AML-193 (cell line): Measurements from ENCODE around the gene SAMD8.
"Not testable (repeated sequence)": the region's sequence is repeated elsewhere in the genome, so short reads cannot be mapped to it uniquely, and the experiment has no call there.

Experiments used
- DNase-seq, 2 experiments: peaks; one replicate each; lab custom pipeline; 2025; lab: John Stamatoyannopoulos, UW

SAMD8 gene

DNA sequence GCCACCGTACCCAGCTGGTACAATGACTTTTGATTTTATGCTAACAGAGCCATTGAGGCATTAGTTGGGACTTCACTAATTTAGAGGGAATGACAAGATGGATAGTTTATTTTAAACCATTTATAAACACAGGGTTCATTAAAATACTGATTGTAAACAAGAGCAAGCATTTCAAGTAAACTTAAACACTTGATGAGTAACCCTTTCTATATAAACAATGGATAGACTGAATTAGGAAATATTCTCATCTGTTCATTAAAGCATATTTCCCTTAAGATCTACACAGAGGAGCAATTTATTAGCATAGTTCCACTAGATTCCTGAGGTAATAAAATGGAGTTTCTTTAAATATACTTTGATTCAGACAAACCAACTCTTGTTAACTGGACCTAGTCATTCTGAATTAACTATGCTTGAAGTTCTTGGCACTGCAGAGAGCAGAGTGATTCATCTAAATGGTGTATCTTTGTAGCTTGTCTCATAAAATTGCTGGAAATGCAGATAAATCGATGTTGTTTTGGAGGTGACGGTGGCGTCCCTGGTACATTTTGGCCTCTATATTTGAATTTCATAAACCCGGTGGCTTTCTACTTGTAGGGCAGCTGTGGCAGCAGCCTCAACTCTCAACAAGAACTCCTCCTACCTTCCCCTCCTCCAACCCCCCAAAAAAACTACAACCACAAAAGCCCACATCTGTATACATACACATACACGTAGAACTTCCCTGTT, 83.7 kb downstream of the SAMD8 start:
- no peak for DNase-seq

DNA sequence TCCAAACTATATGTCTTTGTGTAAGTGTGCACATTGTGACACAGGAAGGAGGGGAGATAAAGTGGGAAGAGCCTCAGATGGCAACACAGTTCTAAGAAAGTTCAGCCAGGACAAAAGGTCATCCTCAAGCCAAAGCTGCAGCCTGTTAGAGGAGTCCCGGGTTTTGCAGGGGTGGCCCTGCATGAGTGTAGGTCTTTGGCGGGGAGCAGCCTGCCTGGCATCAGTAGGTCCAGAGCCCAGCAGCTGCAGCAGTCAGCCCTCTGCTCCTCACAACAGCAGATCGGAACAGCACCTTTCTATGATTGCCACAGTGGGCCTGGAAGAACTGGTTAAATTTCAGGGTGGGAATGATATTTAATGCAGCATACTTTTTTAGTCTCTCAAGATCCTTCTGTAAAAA, 85.6 kb downstream of the SAMD8 start:
- no peak for DNase-seq

DNA sequence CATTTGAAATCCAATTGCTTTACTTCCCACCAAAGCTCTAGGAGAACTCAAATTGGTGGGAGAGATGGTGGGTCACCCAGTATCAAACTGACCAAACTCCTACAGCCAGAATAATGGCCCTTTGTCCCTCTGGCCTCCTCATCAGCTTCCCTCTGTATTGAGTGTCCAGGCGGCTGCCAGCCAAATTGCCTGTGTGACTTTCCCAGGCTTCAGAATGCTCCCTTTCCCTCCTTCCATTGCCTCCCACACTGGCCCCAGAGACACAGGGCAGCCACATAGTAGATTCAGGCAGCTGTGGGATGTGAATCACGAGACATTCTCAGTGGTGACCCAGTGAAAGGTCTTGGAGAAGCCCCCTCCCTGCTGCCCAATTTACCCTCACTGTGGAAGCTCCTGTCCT, 86.5 kb downstream of the SAMD8 start:
- DNase-seq, result no peak

DNA sequence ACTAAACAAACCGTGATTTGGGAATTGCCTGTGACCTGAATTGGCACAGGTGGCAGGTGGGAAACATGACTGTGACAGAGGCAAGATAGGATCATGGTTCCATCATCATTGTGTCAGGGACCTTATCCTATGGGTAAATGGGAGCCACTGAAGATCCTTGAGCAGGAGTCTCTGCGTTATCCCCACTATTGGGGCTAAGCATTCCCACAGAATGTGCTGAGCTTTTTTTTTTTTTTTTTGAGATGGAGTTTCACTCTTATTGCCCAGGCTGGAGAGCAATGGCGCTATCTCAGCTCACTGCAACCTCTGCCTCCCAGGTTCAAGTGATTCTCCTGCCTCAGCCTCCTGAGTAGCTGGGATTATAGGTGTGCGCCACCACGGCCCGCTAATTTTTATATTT, 88.5 kb downstream of the SAMD8 start:
- not testable (repeated sequence) for DNase-seq

DNA sequence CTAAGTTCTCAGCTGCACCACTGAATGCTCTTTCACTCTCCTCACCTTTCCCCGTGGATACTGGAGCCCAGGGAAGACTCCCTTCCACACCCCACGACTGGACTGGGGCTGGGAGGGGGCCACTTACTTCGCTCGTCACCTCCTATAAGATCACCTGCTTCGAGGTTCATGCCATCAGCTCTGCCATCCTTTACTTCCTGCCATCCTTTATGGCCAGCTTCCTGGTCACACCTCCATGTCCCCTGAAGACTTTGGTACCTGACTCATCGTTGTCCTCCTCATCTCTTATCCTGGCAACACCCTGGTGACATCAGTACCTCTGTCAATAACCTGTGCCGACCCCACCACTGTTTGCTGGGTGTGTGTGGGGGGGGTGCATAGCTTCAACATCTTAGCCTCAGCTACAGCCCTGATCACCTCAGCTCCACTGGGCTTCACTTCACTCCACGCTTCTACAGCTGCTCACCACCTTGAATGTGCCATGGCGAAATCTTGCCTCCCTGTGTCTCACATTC, 90.4 kb downstream of the SAMD8 start:
- no peak for DNase-seq

DNA sequence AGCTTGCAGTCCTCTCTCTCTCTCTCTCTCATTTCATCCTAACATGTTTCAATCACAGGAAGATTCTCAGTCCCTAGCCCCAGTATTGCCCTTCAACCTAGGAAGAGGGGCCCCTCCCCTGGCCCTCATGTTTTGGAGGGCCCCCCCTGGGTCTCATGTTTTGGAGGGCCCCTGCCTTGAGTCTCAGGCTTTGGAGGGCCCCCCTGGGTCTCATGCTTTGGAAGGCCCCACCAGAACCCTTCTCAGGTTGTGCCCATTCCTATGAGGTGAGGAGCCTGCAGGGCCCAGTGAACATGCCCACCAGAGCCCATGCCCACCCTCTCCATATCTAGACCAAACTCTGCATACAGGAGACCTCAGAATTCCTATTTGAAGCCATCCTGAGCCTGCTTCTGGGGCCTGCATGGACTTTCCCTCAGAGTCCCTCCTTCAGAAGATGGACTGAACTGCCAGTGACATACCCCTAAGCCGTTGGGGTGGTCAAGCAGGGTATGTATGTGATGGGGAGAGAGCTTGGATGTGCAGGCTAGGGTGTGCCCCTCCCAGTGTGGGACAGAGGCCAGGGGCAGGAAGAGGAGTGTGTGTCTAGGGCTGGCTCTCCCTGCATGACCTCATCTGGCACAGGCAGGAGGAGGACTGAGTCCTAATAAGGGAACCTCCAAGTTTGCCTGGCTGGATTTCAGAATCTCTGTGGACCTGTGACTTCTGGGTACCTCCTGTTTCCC, 91.0 kb downstream of the SAMD8 start:
- DNase-seq, result no peak

DNA sequence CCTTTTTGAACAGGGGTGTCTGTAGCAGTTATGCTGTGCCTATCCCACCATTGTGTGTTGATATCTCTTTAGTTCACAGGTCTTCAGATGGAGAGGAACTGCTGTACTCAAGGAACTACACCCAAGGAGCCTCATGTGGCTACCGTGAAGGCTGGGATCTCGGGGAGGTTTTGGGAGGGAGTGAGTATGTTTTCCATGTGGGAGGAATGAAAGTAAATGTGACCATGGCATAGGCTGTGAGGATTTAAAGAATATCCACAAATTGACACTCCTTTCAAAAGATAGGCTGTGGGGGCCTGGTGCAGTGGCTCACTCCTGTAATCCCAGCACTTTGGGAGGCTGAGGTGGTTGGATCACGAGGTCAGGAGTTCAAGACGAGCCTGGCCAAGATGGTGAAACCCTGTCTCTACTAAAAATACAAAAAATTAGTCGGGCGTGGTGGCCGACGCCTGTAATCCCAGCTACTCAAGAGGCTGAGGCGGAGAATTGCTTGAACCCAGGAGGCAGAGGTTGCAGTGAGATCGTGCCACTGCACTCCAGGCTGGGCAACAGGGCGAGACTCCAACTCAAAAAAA, 91.7 kb downstream of the SAMD8 start:
- DNase-seq, result not testable (repeated sequence)

DNA sequence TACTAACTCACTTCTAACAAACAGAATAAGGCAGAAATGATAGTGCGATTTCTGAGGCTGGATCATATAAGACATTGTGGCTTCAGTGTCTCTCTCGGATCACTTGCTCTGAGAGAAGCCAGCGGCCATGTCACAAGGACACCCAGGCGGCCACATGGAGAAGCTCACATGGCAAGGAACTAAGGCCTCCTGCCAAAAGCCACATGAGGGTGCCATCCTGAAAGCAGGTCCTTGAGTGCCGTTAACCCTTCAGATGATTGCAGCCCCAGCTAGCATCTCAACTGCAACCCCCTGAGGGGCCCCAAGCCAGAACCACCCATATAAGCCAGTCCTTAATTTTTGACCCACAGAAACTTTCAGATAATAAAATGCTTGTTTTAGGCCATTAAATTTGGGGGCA, 92.3 kb downstream of the SAMD8 start:
- DNase-seq, result no peak

DNA sequence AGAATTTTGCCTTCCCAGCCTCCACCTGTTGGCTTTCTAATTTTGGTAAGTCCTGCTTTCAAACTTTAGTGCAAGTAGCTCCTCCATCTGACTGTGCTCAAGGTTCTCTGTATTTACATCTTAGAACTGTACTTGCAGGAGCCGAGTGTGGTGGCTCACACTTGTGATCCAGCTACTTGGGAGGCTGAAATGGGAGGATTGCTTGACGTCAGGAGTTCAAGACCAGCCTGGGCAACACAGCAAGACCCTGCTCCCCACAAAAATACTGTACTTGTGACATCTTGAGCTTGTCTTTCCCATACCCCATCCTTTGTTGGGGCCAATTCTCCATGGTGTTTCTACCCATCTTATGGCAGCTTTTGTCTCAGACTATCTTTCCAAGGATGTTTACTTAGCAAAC, 94.5 kb downstream of the SAMD8 start:
- DNase-seq, result no peak

DNA sequence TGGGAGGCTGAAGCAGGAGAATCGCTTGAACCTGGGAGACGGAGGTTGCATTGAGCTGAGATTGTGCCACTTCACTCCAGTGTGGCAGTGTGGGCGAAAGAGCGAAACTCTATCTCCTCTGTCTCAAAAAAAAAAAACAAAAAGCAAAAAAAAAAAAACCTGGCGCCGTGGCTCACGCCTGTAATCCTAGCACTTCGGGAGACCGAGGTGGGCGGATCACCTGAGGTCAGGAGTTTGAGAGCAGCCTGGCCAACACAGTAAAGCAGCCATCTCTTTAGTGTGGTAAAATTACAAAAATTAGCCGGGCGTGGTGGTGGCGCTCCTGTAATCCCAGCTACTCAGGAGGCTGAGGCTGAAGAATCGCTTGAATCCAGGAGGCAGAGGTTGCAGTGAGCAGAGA, 95.2 kb downstream of the SAMD8 start:
- DNase-seq, result not testable (repeated sequence)

DNA sequence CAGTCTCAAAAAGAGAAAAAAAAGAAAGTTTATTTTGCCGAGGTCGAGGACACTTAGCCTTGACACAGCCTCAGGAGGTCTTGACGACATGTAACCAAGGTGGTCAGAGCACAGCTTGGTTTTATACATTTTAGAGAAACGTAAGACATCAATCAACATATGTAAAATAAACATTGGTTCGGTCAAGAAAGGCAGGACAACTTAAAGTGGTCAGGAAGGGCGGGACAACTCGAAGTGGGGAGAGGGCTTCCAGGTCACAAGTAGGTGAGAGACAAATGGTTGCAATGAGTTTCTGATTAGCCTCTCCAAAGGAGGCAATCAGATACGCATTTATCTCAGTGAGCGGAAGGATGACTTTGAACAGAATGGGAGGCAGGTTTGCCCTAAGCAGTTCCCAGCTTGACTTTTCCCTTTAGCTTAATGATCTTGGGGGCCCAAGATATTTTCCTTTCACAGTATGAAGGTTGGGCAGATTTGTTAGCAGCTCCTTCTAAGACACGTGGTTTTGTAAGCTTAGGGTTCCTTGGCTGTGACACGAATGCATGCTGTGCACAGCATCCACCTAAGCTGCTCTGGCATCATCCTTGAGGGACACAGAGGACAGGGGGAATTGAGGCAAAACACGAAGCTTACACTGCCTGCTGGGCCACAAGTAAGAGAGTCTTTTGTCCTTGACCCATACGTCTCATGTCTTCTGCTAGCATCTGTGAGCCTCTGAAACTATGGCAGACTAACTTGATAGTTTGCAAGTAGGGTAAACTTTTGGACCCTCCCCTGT, 95.8 kb downstream of the SAMD8 start:
- no peak for DNase-seq

DNA sequence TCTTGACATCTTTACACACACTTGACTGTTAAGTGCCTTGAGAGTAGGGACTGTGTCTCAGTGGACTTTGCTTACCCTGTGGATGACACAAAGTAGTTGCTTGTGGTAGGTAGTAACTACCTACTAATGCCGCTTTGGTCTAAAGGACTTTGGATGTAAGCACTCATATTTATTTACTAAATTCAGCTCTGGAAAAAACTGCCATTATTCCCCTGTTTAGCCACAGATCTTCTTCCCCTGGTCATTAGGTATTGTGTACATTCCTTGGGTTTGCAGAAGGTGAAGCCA, 96.3 kb downstream of the SAMD8 start:
- no peak for DNase-seq

DNA sequence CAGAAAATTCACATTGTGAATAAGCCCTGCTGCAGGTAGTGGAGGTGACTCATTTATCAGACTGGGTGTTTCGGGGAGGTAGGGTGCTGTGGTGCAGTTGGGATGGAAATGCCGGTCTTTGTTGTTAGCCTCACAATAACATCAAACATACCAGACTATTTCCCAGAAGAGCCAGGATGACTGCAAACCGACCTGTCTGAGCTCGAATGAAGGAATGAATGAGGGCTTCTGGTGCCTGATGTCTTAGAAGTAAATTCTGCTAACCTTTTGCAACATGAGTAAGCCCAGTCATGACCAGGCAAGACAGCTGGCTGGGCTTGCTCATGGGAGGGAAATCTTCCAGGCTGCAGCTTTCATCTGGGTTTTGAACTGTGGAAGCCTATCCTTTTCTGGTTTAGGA, 96.7 kb downstream of the SAMD8 start:
- no peak for DNase-seq

DNA sequence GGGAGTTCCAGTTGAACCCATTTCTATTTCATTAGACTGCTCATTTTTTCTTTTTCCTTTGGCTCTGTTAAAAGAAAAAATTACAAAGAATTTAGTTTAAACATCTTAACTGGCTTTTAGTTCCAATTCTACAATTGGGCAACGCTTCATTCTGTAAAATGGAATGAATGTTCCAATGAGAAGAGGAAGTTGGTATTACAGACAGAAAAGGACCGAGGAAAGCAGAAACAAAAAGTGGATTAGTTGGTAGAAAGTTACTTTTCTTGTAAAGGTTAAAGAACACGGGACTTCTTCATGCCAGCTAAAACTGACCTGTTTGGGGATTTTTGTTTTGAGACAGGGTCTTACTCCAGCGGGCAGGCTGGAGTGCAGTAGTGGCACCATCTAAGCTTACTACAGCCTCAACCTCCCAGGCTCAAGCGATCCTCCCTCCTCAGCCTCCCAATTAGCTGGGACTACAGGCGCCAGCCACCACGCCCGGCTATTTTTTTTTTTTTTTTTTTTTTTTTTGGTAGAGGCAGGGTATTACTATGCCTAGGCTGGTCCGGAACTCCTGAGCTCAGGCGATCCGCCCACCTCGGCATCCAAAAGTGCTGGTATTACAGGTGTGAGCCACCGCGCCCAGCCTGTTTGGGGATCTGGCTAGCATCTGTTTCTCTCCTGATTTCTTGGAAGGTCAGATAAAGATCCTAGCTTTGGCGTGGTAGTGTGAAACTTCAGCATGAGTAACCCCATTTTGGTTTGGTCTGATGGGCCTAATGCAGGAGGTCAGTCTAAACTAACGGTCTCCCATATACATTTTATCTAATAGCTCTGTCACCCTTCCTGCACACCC, 97.8 kb downstream of the SAMD8 start:
- peak; percentile 7 to 11 for DNase-seq

DNA sequence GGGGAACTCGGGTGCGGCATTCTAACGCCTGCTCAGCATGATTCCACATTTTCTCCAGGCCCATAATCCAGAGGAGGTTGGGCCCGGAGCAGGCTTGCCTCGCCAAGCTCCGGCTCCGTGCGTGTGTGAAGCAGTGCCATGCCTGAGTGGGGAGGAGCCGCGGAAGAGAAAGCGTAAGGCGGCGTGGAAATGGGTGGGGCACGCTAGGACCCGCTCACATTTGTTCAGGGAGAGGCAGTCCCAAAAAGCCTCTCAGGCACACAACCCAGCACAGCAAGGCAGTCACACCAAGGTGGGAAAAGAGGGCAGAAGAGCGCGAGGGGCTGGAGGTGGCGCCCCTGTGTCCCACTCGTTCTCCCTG, 98.4 kb downstream of the SAMD8 start:
- peak; percentile 56 to 68 for DNase-seq

DNA sequence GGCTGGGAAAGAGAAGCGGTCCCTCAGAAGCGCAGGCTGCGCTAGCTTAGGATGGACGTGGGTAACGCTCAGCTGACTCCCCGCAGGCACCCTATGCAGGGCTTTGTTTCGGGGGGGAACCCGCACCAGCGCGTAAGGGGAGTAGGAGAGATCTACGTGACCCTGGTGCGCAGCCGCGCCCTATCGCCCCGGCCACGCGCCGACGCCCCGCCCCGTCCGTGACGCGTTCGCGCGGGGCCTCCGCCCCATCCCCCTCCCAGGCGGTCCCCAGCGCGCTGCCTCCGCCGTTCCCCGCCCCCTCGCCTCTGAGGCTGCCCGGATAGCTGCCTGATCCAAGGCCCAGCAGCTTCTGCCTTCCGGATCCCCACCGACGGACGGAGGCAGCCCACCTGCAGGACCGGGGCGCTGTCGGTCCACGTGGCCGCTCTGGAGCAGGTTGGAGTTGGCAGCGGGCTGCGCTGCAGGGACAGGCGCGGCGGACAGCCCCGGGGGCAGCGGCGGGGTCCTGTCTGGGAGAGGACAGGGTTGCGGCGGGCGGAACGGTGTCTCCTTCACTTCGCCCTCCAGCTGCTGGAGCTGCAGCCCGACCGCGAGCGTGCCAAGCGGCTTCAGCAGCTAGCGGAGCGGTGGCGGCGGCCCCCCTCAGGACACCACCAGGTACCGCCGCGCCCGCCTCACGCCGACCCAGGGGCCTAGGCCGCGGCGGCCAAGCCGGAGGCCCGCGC, 99.0 kb downstream of the SAMD8 start, which contains the start of gene VDAC2:
Gene VDAC2, plus strand, starts transcription at position 515 of the 725 bp plus-strand sequence. CDS start 363 bp downstream, outside the sequence.
- DNase-seq, result peak; percentile 76 to 83

DNA sequence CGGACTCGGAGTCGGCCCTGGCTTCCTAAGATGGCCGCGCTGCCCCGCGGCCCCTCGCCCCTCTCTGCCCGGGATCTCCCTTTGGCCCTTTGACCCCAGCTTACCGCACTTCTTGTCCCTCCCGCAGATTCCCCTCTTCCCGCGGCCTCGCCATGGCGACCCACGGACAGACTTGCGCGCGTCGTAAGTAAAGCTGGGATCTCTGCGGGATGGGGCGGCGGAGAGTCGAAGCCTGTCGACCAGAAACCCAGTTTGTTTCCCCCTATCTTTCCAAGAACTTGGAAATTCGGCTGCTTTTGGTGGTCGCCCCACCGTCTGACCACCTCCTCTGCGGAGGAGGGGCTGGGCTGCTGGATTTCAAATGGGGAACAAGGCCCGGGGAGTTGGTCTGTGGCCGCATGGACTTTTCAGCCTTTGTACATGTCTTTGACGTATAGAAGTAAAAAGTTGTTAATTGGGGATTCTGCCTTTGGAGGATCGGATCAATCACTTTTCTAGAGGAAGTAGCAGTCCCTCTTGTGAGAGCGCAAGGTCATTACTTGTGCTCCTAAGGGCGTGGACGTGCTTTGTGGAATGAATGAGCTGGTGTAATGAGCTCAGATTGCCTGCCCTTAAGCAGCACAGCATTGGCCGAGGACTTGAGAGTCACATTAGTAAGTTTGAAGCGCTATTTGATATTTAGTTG, 99.7 kb downstream of the SAMD8 start:
- peak in 1 of 2 experiments; percentile 16 for DNase-seq

DNA sequence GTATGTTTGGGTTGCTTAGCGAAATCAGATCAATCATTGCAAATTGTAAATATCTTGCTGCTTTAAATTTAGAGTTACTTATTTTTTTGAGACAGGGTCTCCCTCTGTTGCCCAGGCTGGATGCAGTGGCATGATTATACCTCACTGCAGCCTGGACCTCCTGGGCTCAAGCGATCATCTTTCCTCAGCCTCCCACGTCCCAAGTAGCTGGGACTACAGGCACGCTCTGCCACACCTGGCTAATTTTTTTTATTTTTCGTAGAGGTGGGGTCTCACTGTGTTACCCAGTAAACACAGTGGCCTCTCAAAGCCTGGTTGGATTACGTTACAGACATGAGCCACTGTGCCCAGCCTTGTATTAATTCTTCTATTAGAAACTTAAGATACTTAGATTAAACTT, 100.9 kb downstream of the SAMD8 start:
- DNase-seq, result no peak

DNA sequence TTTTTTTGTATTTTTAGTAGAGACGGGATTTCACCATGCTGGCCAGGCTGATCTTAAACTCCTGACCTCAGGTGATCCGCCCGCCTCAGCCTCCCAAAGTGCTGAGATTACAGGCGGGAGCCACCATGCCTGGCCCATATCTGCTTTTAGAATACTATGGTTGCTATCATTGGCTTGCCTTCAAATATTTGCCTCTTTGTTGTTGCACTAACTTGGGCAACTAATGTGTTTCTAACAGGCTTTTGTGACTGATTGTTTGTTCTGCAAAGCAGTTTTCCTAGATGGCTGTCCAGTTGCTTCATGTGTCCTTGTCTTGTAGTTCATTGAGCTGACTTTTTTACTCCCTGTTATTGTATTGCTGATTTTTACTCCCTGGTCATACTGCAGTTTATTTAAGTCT, 108.8 kb downstream of the SAMD8 start:
- DNase-seq, result no peak

DNA sequence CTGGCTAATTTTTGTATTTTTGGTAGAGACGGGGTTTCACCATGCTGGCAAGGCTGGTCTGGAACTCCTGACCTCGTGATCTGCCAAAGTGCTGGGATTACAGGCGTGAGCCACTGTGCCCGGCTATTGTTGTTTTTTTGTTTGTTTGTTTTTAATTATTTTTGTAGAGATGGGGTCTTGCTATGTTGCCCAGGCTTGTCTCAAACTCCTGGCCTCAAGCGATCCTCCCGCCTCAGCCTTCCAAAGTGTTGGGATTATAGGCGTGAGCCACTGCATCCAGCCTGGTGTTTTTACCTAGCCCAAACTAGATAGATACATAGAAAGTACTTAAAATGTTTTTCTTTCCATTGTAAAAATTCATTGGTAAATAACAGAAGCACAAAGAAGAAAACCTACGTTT, 110.0 kb downstream of the SAMD8 start:
- DNase-seq, result not testable (repeated sequence)
